NCI-H146 treated with DMSO at 0.1 percent for 48 hours (cell line): ENCODE results near the gene DPM1.

Experiments
- DNase-seq: peaks from one replicate; lab custom pipeline; 2025; ENCODE audit not compliant: unreplicated experiment; lab: John Stamatoyannopoulos, UW

DPM1 gene

DNA sequence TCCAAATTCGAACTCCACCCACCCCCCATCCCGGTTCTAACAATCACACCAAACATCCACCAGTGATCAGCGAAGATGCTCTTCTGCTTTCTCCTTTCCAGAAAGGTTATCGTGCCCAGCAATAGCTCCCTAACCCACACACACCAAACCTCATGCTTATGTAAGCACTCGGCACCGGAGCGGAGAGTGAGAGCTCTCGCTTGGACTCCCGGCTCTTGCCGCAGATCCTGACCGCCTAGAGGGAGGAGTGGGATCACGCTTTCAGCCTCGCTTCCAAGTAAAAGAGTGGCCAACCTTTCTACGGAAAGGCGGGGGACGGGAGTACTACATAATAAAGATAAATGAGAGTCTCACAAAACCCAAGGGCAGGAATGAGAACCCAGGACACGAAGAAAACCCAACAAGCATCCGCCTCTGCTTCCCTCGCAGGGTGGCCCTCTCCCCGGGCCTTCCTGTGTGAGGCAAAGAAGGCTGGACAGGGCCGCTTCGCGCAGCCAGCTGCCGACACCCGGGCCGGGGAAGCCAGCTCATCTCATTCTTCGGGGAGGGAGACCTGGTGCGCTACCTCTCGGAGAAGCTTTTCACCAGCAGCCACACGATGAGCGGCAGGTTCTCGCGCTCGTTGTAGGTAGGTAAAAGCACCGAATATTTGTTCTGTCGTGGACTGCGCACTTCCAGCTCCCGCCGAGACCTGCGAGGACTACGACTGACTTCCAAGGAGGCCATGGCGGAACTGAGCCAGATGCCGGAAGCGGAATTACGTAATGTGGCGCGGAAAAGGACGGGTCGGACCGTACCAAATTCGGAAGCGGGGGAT lies at the start of gene DPM1:
Gene DPM1 (minus strand): TSS at position 735 of the 817 bp plus-strand sequence. CDS start 9 bp downstream, at position 726.
- no peak for DNase-seq

DNA sequence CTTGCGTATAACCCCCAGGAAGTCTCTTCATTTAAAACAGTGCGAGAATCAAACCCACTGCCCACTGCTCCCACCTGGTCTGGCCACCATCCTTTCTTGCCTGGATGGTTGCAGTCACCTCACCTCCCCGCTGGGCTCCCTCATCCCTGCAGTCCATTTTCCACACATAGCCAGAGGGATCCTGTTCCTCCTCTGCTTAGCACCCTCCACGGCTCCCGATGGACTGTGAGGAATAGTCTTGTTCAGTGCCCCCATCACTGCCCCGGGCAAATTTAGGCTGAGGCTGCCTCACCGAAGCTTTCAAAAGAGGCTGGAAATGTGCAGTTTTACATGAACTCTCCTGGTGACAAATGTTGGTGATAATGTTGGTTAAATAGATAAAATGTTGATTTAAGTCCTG lies 46.9 kb upstream of the DPM1 start:
- DNase-seq = no peak

DNA sequence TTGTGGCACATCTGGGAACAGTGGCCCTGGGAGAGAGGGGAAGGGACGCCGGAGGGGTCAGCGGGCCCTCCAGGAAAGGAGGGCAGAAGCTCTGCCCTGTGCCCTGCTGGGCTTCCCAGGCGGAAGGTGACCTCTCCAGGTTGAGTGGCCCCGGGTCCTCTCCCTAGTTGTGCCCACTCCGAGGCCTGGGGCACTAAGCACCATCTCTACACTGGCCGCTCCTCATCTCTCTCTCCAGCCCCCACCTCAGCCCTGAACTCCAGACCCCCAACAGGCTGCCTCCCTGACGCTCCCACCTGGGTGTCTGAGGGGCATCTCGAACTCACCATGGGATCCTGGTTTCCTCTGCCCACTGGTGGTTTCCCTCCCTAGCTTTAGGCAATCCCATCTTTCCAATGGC lies 46.4 kb upstream of the DPM1 start:
- no peak for DNase-seq

DNA sequence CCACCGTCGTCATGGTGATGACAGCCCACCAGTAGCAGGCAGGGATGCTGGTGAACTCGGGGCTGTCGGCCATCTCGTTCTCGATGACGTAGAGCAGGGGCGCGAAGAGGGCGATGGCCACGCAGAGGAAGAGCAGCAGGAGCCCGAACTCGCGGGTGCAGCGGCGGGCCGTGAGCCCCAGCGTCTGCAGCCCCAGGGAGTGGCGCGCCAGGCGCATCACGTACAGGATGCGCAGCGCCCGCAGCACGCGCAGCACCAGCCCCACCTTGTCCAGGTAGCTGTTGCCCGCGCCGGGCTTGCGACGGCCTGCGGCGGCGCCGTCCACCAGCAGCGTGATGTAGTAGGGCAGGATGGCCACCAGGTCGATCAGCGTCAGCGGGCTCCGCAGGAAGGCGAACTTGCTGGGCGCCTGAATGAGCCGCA lies 46.0 kb upstream of the DPM1 start:
- DNase-seq = no peak

DNA sequence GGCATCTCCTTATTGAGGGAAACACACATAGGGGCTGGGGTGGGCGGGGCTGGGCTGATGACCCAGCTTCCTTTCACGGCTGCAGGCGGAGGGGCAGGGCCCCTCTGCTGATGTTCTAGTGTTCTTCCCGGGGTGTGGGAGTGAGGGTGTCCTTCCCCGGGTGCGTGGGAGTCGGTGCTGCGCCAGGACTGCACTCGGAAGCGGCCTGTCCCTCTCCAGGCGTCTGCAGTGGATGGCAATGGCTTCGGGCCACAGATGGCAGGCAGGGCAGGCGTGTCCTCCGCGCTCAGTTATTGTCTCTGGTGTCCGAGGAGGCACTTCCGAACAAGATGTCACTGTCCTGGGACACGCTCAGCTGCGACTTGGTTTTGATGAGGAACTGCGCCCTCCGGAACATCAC lies 45.4 kb upstream of the DPM1 start:
- no peak for DNase-seq

DNA sequence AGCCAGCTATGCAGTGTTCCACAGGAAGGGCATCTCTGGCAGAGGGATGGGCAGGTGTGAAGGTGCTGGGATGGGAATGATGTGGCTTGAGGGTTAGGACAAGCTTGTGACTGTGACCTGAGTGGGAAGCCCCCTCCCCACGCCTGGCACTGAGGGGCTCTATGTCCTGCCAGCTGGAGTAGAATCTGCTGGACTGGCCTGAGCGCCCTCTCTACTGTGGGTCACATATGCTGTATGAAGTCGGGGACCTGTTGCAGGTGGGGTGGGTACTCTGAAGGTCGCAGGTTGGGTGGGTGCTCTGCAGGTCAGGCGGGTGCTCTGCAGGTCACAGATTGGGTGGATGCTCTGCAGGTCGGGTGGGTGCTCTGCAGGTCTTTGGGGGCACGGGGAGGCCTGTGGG lies 44.3 kb upstream of the DPM1 start:
- no peak for DNase-seq

DNA sequence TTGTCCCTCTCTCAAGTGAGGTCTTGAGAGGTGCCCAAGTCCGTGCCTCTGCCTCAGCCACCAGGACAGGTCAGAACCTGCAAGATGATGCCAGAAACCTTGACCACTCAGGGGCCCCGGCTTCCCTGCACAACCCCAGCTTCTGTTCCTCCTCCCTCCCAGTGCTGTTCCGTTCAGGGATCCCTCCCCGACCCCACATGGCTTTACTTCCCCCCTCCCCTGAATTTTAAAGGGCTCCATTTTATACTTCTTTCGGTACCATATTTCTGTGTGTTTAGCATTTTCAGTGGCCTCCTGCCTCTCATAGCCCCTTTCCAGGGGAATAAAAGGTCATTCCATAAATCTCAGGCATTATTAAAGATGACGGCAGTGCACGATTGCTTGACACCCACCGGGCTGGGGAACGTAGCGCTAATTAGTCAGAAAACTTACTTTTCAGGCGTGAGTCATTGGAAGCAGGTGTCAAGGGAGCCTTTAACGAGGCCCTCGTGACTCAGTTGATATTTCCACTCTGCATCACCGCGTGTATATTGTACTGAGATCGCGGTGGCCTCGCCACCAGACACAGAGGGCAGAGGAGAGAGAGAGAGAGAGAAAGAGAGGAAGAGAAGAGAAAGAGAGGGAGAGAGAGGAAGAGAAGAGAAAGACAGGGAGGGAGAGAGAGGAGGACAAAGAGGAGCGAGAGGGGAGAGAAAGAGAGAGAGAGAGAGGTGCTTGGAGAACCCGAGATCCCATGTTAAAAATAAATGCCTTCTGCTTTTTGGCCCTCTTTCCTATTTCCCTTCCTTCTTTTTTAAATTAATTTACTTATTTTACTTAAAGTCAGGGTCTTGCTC lies 43.3 kb upstream of the DPM1 start:
- no peak for DNase-seq

DNA sequence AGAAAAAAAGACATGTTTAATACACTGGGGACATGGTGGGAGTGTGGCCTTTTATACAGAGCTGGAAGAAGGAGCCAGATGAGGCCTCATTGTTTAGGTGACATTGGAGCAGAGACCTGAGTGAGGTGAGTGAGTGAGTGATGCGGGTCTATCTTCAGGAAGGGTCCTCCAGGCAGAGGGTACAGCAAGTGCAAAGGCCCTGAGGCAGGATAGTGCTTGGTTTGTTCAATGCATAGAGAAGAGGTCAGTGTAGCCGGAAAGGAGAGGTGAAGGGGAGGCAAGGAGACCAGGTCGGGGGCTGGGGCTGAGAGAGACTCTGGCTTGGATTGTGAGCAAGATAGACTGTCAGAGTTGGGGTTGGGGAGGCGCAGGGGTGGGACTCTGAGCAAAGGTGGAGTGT lies 41.0 kb upstream of the DPM1 start:
- DNase-seq = no peak

DNA sequence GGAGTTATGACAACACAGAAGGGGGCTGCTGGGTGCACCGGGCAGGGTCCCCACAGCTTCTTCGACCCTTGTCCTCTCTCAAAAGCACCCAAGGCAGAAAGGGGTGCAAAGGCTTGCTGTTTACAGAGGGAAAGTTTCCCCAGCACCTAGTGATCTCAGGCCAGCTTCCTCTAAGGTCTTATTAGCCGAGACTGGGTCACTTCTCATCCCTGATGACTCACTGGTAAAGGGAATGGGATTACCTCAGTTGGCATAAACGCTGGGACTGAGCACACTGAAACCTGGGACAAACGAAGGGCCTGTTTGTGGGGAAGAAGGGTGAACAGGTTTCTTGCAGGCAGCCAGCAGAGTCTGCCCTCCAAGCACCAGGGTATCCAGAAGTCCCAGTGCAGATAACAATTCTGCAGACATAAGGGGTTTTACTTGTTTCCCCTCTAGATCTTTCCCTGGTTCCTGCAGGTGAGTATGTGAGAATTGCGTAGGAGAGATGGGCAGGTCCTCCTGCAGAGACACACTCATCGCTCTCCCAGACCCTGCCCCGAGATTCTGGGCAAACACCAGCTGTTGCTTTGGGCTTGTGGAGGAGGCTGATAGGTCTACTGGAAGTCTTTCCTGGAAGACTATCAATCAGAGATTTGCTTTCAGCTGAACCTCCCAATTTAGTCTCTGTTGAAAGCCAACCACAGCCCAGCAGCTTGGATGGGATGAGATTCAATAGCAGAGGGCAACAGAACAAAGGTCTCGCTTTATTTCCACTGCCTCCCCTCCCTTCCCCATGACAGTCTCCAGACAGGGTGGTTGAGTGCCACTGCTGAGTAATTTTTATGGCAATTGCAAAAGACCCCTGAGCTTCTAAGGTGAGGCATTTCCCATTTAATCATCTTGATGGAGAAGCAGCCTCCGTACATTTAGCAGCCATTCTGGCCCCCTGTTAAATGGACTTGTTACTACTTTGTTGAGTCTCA lies 38.9 kb upstream of the DPM1 start:
- DNase-seq = no peak

DNA sequence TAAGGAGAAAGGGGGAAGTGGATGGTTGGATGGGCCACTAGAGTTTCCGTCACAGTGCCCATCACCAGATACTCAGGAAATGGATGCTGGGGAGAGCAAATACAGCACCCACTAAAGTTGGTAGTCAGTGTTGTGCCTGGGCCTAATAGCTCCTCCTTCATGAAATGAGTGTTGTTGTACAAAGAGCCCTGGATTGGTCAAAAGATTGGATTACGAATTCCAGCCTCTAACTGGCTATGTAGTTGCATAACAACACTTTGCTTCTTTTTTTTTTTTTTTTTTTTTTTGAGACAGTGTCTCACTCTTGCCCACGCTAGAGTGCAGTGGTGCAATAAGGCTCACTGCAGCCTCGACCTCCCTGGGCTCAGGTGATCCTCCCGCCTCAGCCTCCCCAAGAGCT lies 37.2 kb upstream of the DPM1 start:
- DNase-seq = no peak

DNA sequence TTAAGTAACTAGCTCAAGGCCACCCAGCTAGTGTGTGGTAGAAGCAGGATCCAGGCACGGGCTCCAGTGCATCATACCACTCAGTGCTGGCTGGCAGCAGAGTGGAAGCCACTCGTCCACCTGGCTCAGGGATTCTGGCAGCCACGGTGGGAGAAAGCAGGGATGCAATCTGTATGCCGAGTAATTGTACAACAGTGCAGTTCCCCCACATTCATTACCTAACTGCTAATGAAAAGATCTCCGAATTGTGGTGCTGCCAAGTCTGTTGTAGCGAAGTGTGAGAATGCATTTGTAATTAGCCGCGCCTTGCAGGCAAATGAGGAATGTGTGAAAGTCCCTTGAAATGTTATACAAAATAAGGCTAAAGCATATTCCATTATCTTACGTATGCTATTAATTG lies 35.5 kb upstream of the DPM1 start:
- no peak for DNase-seq

DNA sequence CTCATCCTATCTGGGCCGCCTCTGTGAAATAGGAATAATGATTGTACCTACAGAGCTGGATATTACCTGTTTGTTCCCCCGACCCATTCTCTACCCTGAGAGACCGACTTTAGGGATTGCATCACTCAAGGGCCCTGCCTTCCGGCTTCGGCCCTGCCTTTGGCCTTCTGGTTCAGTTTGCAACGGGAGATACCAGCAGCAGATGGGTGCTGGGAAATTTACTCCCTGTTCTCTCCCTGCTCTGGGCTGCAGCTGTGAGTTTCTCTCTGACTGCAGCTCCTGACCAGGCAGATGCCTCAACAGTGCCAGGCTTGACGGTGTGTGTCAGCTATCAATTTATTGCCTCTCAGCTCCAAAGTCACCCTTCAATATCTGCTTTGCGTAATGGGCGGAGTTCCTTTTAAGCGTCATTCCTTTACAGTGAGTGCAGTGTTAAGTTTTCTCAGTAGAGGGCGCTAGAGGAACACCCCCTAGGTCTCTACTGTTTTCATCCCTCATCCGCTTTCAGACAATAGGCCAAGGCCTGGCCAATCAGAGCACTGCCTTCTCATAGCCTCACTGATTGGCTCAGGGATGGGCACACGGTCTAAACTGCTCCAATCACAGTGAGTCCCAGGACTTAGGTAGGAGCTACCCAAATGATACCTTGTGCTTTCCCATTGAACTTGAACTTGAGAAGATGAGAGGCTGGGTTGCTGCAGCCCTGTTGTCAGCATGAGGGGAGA lies 34.6 kb upstream of the DPM1 start:
- peak; percentile 15 for DNase-seq

DNA sequence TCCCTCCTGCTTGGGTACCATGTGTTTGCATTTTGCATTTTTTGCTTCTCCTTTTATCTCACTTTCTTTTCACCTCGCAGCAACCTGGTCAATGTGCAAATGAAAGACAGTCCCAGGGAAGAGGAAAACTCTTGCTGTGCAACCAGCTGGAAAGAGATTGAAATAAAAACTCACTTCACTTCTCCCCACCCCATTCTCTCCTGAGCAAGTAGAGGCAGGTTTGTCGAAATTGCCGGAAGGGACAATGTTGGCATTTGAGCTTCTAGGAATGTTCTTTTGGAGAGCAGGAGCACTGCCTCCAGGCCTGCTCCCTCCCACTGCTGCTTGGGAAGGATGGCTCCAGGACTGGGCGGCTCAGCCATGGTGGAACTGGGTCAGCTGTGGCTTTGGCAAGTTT lies 34.0 kb upstream of the DPM1 start:
- DNase-seq = no peak

DNA sequence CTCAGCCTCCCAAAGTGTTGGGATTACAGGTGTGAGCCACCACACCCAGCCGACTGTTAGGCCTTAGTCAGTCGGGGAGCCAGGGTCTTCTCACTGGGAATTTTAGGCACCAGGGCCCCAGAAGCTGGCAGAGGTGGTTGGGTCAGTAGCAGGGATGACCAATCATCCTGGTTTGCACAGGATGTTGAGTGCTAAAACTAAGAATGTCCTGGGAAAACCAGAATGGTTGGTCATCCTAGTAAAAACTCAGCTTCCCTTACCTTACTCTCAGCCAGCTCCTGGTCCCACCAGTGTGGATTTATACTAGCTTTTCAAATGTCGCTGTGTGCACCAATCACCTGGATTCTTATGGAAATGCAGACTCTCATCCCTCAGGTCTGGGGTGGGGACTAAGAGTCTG lies 32.7 kb upstream of the DPM1 start:
- DNase-seq = no peak

DNA sequence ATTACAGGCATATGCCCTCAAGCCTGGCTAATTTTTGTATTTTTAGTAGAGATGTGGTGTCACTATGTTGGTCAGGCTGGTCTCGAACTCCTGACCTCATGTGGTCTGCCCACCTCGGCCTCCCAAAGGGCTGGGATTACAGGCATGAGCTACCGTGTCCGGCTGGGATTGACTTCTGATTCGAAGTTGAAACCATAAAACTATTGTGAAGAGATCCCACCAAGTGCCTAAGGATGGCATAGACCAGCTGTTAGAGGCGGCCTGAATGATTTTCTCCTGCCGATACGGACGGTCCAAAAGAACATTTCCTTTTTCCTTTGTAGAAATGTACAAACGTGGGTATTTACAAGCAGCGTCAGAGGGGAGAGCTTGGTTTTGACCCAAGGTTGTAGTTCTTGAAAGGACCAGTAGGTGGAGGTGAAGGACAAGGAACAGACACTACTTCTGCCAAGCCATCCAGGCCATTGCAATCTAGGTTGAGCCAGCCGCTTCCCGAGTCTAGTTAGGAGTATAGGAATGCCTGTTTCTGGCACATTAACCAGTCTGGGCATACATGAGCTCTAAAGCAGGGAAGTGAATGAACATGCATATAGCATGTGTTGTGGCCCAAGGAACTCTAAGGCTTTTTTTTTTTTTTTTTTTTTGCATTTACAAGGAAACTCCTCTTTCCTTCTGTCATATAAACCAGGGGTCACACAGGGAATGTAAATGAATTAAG lies 29.3 kb upstream of the DPM1 start:
- peak; percentile 69 for DNase-seq

DNA sequence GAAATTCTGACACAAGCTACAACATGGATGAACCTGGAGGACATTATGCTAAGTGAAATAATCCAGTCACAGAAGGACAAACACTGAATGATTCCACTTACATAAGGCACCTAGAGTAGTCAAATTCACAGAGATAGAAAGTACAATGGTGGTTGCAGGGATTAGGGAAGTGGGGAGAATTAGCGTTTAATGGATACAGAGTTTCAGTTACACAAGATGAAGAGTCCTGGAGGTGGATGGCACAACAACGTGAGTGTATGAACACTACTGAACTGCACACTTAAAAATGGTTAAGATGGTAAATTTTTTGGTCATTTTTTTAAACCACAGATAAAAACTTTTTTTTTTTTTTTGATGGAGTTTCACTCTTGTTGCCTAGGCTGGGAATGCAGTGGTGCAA lies 25.0 kb upstream of the DPM1 start:
- no peak for DNase-seq

DNA sequence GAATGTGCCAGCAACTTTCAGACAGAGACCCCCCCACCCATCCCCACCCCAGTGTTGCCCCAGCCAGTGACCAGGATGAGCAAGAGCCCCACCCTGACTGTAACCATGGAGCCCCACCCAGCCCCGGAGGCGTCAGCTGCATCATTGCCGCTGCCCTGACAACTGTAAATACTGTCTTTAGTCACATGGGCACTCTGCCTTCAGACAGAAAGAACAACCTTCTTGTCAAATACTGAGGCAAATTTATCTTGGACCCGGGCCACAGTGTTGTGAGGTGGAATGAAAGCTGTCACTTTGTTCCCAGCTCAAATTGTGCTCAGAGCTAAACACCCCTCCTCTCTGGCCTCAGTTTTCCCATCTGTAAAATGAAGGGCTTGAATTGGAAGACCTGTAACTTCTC lies 24.0 kb upstream of the DPM1 start:
- no peak for DNase-seq

DNA sequence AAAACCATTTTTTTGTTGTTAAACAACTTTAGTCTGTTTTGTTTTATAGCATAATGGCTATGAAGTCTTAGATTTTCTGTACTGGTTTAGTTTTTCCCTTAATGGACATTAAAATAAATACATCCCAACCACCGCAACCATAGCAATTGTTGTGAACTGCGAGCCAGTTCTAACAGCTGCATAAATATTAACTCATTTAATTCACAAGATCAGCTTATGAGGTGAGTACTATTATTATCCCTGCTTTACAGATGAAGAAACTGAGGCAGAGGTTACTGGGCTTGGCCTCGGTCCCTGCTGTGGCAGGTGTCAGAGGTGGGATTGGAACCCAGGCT lies 23.3 kb upstream of the DPM1 start:
- DNase-seq = no peak

DNA sequence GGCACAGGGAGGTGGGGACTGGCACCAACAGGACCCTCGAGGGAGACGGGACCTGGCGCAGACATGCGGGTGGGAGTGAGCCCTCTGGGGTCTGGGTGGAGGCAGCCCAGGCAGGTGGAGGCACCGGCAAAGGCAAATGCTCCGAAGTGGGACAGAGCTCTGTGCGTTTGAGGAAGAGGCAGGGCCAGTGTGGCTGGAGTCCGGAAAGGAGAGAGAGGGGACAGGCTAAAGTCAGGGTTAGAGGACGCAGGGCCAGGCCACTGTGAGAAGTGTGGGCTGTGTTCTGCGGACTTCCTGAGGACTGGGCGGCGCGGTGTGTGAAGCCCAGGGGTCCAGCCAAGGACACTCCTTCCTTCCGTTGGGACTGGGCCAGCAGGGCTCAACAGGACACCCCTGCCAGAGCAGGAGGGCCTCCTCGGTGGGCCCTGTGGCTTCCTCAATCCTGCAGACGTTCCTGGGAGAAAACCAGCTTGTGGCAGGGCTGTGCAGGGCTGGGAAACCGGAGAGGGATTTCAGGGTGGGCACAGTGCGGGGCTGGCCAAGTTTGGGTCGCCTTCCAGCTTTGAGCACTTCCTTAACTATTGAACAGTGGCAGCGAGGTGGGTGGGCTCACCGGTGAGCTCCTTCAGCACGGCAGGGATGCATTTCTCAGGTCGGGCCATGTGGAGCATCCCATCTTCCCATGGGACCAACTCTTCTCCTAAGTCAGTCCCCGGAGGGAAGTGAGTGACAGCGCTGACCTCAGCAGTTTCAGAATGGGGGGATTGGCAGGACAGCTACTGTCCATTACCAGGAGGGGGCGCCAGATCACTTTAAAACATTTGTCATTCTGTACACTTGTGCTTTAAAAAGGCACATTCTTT lies 22.8 kb upstream of the DPM1 start:
- DNase-seq = peak; percentile 23
